Type B pancreatic cell (in vitro differentiated cells): ENCODE results near the gene HELZ. TPM values are rescaled to one million over a fixed set of nuclear protein-coding genes. Genes with fewer than 3 reads are reported as not detected.
"Not testable (repeated sequence)": the region's sequence is repeated elsewhere in the genome, so short reads cannot be mapped to it uniquely, and the experiment has no call there.

ENCODE experiments used
- DNase-seq: peaks from one replicate; pipeline ENCODE4 v3.0.0; 2021; ENCODE audit warnings: mixed read lengths; ENCODE audit not compliant: unreplicated experiment; ENCODE audit errors: extremely low spot score
- H3K27ac Mint-ChIP-seq: 2 replicates; pipeline ENCODE4 v1.8.0; 2021; ENCODE audit warnings: mild to moderate bottlenecking, mixed read lengths
- H3K27me3 Mint-ChIP-seq: 2 replicates; pipeline ENCODE4 v1.8.0; 2021; ENCODE audit warnings: mixed read lengths
- H3K36me3 Mint-ChIP-seq: 2 replicates; pipeline ENCODE4 v1.8.0; 2021; ENCODE audit warnings: mixed read lengths
- H3K4me1 Mint-ChIP-seq: one replicate; pipeline ENCODE4 v1.8.0; 2021; ENCODE audit warnings: mixed read lengths; ENCODE audit not compliant: unreplicated experiment
- H3K4me3 Mint-ChIP-seq: 2 replicates; pipeline ENCODE4 v1.8.0; 2021; ENCODE audit warnings: mild to moderate bottlenecking, mixed read lengths
- H3K9me3 Mint-ChIP-seq: 2 replicates; pipeline ENCODE4 v1.8.0; 2021; ENCODE audit warnings: mixed read lengths
- CTCF ChIP-seq: fragments of 200-600 bp; sonication (generic); conservative IDR thresholded peaks from 2 replicates; pipeline ENCODE4 v1.5.0; 2021; ENCODE audit warnings: antibody characterized with exemption, mild to moderate bottlenecking
- total RNA-seq: library from RNA; stranded (reverse); gene quantifications from 2 replicates; pipeline ENCODE4 v1.2.1, GENCODE V29; 2021; ENCODE audit warnings: low replicate concordance

HELZ gene
- total RNA-seq, 1 donor from 2014 or later = 55.1 TPM

GRCh38 chr17:67260170-67260987 is 15.4 kb upstream of the HELZ start:
- H3K27ac Mint-ChIP-seq = peak overlapping the region; percentile 44
- H3K4me1 Mint-ChIP-seq = peaks cover 12% of the 10 kb centered on the region
- TF ChIP-seq CTCF = no peak
- H3K9me3 Mint-ChIP-seq = no peaks in the 10 kb centered on the region
- no peaks in the 10 kb centered on the region for H3K36me3 Mint-ChIP-seq
- H3K4me3 Mint-ChIP-seq = no peak overlapping the region
- H3K27me3 Mint-ChIP-seq = no peaks in the 10 kb centered on the region
- no peak for DNase-seq

- Mint-ChIP-seq H3K4me3 (no peak overlapping the region), H3K9me3 (no peaks in the 10 kb centered on the region)
- DNase-seq = no peak
Observed at GRCh38 chr17:67258821-67259468, 13.9 kb upstream of the HELZ start.

GRCh38 chr17:67256075-67256732 is 11.2 kb upstream of the HELZ start:
- DNase-seq = no peak
- H3K27ac Mint-ChIP-seq = no peak overlapping the region
- no peaks in the 10 kb centered on the region for H3K27me3 Mint-ChIP-seq
- no peak overlapping the region for H3K4me3 Mint-ChIP-seq
- no peak for TF ChIP-seq CTCF
- no peaks in the 10 kb centered on the region for H3K36me3 Mint-ChIP-seq
- H3K9me3 Mint-ChIP-seq = no peaks in the 10 kb centered on the region
- peaks cover 12% of the 10 kb centered on the region for H3K4me1 Mint-ChIP-seq

More at GRCh38 chr17:67258821-67259468, 13.9 kb upstream of the HELZ start:
- H3K27ac Mint-ChIP-seq = no peak overlapping the region
- peaks cover 12% of the 10 kb centered on the region for H3K4me1 Mint-ChIP-seq
- H3K36me3 Mint-ChIP-seq = no peaks in the 10 kb centered on the region
- H3K27me3 Mint-ChIP-seq = no peaks in the 10 kb centered on the region
- no peak for TF ChIP-seq CTCF

DNA sequence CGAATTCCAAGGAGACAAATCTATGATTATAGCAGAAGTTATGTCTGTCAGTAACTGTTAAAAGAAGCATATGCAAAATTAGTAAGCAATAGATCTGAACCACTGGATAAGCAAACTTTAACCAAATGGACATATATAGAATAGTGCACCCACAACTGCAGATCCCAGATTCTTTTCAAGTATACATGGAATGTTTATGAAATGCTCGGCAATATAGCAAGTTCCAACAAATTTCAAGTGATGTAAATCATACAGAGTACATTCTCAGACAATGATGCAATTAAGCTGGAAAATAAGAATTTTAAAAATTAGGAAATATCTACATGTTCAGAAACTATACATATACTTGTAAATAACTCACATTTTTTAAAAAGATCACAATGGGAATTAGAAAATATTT is 8.4 kb upstream of the HELZ start:
- no peaks in the 10 kb centered on the region for H3K27me3 Mint-ChIP-seq
- no peak overlapping the region for H3K4me3 Mint-ChIP-seq
- TF ChIP-seq CTCF = no peak
- H3K36me3 Mint-ChIP-seq = peaks cover 1% of the 10 kb centered on the region
- H3K27ac Mint-ChIP-seq = no peak overlapping the region
- no peak for DNase-seq
- peaks cover 4% of the 10 kb centered on the region for H3K4me1 Mint-ChIP-seq
- no peaks in the 10 kb centered on the region for H3K9me3 Mint-ChIP-seq

- not testable (repeated sequence) for H3K9me3 Mint-ChIP-seq, H3K27me3 Mint-ChIP-seq, H3K27ac Mint-ChIP-seq, H3K4me3 Mint-ChIP-seq, H3K4me1 Mint-ChIP-seq, H3K36me3 Mint-ChIP-seq, DNase-seq
Observed at GRCh38 chr17:67251586-67251985, 6.6 kb upstream of the HELZ start.

DNA sequence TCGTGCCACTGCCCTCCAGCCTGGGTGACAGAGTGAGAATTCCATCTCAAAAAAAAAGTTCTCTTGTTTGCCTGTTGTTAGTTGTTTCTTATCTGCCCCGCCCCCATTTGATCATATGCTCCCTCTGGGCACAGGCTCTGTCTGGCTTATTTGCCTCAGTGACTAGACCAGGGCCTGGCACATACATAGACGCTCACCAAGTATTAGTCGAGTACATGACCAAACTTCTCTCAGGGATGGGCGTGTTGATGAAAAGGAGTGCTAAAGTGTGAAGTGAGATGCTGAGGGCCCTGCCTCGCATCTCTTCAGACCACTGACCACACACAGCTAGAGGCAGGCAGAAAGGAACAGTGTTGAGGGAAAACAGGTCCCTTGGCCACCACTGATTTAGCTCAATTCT is 3.3 kb upstream of the HELZ start:
- H3K9me3 Mint-ChIP-seq = no peaks in the 10 kb centered on the region
- H3K4me1 Mint-ChIP-seq = peaks cover 10% of the 10 kb centered on the region
- peaks cover 4% of the 10 kb centered on the region for H3K36me3 Mint-ChIP-seq
- no peak for TF ChIP-seq CTCF
- no peak overlapping the region for H3K27ac Mint-ChIP-seq
- H3K4me3 Mint-ChIP-seq = peak overlapping the region; percentile 67
- no peaks in the 10 kb centered on the region for H3K27me3 Mint-ChIP-seq
- DNase-seq = no peak
